ENCODE measurements around the gene ING2.
"Not testable (repeated sequence)": the region's sequence is repeated elsewhere in the genome, so short reads cannot be mapped to it uniquely, and the experiment has no call there.

The ING2 gene, protein sequence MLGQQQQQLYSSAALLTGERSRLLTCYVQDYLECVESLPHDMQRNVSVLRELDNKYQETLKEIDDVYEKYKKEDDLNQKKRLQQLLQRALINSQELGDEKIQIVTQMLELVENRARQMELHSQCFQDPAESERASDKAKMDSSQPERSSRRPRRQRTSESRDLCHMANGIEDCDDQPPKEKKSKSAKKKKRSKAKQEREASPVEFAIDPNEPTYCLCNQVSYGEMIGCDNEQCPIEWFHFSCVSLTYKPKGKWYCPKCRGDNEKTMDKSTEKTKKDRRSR

DNA sequence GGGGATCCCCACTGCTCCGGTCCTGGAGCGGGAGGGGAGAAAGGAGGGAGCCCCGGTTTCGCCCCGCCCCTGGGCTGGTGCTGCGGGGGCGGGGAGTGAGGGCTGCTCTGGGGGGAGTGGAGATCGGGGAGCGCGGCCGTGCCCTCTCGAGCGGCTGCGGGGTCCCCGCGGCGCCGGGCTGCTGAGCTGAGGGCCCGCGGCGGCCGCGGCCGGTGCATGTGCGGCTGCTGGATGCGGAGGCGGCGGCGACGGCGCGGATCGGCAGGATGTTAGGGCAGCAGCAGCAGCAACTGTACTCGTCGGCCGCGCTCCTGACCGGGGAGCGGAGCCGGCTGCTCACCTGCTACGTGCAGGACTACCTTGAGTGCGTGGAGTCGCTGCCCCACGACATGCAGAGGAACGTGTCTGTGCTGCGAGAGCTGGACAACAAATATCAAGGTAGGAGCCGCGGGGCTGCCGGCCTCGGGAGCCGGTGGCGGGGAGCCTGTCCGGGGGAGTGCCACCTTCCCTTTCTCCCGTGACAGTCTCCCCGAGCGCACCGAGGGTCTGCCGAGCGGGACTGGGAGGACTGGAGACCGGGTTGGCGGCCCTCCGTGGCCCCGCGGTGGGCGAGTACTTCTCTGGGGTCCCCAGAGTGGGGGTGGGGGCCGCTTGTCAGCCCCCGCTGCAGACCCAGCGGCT is at the start of gene ING2:
ING2 (plus strand) TSS at position 129 of the 681 bp plus-strand sequence; CDS start at position 267, 138 bp downstream.
- DNase-seq: no peak

DNA sequence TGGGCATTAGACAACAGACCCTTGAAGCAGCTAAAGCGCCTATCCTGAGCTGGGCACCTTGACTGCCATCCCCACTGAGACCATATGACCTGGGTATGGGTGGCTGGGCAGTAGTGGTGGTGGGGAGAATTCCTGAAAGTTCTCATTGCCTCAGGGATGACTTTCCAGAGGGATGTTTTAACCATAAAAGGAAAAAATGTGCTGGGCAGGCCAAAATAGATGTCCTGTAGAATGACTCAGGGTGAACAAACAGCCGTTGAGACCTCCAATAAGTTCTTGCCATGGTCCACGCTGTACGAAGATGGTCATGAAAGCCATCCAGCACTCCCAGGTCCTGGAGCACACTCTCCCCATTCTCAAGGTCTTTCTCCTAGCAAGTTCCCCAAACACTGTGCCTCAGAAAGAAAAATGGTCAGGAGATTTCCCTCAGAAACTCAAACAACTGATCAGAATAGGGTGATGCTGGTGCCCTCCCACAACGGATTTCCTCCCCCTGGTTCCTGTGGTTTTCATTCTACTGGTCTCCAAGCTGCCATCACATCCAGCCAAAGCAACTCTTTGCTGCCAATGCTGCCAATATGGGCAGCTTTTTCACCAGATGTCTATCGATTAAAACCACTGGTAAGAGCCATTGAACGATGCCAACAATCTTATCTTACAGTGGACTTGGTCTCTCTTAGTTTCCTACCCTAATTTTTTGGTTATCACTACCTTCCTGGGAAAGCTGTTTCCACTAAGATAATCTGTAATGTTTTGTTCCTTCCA is 49.2 kb upstream of the ING2 start:
- no peak for DNase-seq

DNA sequence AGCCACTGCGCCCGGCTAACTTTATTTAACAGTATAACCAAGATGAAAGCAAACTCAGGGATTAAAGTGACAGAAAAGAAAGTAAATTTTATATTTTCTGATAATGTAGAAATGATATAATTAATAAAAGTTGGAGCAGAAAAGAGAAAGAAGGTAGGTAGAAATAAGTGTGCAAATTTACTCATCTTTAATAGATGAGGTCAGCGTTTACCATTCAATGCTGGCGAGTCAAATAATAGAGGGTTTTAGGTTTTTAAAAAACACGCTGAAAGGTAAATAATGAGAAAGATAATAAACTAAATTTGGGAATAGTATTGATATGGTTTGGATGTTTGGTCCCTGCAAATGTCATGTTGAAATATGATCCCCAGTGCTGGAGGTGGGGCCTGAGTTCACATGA is 46.9 kb upstream of the ING2 start:
- DNase-seq: no peak

DNA sequence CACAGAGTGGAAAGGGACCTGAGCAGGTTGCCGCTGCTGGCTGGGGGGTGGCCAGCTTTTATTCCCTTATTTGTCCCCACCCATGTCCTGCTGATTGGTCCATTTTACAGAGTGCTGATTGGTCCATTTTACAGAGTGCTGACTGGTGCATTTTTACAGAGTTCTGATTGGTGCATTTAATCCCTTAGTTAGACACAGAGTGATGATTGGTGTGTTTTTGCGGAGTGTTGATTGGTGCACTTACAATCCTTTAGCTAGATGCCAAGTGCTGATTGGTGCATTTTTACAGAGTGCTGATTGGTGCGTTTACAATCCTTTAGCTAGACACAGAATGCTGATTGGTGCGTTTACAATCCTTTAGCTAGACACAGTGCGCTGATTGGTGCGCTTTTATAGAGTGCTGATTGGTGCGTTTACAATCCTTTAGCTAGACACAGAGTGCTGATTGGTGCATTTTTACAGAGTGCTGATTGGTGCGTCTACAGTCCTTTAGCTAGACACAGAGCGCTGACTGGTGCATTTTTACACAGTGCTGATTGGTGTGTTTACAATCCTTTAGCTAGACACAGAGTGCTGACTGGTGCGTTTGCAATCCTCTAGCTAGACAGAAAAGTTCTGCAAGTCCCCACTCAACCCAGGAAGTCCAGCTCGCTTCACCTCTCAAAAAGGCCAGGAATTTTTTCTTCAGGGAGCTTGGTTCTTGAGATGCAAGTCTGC is 40.8 kb upstream of the ING2 start:
- not testable (repeated sequence) for DNase-seq

DNA sequence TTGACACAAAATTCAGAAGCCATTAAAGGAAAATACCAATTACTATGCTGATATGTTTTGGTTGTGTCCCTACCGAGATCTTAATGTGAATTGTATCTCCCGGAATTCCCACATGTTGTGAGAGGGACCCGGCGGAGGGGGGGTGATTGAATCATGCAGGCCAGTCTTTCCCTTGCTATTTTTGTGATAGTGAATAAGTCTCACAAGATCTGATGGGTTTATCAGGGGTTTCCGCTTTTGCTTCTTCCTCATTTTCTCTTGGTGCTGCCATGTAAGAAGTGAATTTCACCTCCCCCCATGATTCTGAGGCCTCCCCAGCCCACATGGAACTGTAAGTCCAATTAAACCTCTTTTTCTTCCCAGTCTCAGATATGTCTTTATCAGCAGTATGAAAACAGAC is 39.0 kb upstream of the ING2 start:
- not testable (repeated sequence) for DNase-seq

DNA sequence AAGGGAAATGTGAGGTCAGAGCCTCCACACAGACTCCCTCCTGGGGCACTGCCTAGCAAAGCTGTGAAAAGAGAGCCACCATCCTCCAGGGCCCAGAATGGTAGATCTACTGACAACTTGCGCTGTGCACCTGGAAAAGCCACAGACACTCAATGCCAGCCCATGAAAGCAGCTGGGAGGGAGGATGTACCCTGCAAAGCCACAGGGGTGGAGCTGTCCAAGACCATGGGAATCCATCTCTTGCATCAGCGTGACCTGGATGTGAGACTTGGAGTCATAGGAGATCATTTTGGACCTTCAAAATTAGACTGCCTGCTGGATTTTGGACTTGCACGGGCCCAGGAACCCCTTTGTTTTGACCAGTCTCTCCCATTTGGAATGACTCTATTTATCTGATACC is 37.6 kb upstream of the ING2 start:
- no peak for DNase-seq

DNA sequence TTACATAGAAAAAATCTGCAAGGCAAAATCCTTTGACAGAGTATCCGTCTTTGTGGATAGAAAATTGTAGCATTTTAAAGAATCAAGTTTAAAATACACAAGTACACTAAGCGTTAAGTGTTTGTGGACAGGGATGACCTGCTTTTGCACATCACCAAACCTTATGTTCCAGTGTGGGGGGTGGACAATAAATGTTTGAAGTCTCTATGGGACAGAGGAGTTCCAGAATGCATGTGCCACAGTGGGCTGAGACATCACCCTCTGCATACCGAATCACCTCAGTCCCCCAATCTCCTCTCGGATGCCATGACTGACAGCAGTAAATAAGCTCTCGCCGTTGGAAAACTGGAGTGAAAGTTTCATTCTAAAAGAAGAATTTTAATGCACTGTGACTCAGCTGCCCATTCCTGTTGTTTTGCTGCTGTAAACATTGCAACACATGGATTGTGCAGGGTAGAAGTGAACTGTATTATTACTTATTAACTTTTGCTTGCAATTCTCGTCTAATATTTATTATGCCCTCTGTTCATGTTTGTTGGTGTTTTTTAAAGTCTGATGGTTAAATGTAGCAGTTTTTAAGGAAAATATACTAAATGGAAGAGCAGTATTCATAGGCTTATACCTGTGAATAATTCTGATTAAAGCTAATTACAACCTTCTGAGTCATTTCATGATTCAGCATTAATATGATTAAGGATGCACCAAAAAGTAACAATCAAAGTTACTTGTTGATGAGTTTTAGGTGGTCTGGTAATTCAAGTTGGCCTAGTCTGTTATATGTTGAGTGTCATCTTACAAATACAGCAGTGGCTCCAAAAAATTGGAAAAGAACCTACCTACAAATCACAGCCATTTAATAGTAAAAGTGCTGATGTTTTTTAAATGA is 36.4 kb upstream of the ING2 start:
- no peak for DNase-seq

DNA sequence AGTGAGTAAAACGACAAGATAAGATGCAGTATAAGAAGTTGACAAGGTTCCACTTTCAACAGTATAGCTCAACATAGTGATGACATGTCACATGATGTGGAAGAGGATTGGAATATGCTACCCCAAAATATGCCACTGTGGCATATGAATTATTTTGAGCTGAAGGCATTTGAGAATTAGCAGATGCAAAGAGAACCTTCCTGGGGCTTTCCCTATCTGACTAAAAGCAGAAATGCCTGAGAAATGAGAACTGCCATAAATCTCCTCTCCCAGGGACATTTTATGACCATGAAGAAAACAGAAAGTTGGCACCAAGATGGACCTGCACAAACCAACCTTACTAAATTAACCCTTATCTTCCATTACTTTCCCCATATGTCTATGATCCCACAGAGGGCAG is 35.6 kb upstream of the ING2 start:
- no peak for DNase-seq

DNA sequence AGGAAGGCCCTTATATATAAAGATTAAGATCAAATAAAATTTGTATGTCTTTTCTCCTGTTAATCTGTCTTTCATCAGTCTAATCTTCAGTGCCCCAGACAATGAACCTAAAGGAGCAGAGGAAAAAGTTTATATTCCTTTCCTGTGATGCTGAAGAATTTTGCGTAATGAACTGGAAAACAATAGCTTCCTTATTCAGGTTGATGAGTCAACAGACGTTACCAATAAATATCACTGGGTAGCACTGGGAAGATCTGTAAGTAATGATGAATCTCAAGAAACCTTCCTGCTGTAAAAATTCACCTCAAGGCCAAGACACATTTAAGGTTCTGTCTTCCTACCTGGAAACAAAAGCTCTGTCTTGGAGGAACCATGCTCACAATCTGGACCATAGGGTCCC is 34.9 kb upstream of the ING2 start:
- DNase-seq: no peak

DNA sequence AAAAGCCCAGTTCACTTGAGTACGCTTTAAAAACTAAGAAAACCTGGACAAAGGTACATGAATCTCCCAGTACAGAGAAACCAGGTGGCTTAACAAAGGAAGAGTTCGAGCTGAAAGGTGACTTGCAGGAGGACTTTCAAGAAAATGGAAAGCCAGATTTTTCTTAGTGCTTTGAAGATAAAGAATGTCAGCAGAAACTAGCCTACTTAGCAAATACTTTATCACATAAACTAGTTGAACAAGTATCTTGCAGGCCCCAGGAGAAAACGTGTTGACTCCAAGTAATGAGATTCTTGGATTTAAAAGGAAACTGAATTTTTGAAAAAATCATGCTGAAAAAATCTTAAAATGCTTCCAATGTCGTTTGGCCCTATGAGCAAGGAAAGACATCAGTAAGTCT is 34.0 kb upstream of the ING2 start:
- no peak for DNase-seq

DNA sequence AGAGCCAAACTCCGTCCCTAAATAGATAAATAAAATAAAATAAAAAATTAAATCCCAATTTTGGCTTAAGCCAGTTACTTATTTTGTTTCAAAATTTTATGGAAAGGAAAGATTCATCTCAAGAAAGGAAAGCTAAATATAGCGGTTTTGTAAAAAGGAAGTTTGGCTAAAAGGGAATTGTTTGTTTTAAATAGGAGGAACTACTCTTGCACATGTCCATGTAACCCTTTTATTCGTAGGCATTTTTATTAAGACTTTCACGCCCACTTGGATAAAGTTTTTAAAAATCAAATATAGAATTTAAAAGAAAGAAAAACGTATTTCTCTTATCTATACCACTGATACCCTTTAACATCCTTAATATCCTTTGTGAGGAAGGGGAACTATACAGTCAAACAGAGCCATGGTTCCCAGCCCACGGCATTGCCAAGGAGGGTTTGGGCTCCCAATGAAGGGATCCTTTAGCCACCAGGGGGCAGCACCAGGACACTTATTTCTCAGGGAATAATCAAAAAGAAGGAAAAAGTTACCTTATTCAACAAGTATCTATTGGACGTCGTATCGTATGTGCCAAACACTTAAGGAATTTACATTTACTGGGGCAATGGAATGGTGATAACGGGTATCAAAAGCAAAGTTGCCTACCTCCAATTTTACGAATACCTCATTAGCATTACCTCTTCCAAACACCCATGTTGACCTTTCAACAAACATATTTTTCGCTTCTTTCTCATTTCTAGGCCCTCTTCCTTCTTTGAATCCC is 32.7 kb upstream of the ING2 start:
- no peak for DNase-seq

DNA sequence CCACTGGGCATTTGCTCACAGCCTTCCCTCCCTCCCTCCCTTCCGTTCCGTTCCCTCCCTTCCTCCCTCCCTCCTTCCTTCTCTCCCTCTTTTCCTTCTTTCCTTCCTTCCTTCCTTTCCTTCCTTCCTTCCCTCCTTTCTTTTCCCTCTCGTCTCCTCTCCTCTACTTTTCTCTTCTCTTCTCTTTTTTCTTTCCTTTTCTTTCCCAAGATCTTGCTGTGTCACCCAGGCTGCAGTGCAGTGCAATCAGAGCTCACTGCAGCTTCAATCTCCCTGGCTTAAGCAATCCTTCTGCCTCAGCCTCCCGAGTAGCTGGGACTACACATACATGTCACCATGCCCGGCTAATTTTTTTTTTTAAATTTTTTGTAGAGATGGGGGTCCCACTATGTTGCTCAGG is 26.7 kb upstream of the ING2 start:
- DNase-seq: no peak

DNA sequence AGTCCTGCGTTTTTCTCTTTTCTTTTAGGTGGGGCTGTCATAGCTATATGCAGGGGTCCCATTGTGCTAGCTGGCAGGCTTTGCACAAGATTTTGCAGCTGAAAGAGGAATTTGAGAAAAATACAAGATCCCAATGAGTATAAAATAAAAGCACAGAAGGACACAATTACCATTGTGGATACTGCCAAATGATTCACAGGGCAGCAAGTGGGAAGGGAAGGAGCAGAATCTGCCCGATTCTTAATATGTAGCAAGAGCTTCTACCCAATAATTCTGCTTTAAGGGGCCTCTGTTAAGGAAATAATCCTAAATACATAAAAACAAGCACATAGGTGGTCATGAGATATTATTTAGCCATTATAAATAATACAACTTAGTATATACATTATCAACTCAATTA is 25.9 kb upstream of the ING2 start:
- no peak for DNase-seq

DNA sequence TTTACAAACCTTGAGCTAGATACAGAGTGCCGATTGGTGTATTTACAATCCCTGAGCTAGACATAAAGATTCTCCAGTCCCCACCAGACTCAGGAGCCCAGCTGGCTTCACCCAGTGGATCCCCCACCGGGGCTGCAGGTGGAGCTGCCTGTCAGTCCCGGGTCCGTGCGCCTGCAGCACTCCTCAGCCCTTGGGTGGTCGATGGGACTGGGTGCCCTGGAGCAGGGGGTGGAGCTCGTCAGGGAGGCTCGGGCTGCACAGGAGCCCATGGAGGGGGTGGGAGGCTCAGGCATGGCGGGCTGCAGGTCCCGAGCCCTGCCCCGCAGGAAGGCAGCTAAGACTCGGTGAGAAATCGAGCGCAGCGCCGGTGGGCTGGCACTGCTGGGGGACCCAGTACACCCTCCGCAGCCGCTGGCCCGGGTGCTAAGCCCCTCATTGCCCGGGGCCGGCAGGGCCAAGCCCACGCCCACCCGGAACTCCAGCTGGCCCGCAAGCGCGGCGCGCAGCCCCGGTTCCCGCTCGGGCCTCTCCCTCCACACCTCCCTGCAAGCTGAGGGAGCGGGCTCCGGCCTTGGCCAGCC is 22.3 kb upstream of the ING2 start:
- DNase-seq: not testable (repeated sequence)

DNA sequence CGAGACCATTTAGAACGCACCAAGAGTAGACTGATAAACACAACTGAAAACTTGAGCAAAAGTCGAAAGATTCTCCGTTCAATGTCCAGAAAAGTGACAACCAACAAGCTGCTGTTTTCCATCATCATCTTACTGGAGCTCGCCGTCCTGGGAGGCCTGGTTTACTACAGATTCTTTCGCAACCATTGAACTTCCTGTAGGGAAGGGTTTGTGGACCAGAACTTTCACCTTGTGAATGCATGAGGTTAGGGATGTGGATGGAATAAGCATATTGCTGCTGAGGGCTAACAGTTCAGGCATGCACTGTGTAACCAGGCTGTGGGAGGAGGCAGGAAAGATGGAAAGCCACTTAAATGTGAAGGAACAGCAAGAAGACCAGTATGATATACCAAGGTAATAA is 20.9 kb upstream of the ING2 start:
- DNase-seq: no peak

DNA sequence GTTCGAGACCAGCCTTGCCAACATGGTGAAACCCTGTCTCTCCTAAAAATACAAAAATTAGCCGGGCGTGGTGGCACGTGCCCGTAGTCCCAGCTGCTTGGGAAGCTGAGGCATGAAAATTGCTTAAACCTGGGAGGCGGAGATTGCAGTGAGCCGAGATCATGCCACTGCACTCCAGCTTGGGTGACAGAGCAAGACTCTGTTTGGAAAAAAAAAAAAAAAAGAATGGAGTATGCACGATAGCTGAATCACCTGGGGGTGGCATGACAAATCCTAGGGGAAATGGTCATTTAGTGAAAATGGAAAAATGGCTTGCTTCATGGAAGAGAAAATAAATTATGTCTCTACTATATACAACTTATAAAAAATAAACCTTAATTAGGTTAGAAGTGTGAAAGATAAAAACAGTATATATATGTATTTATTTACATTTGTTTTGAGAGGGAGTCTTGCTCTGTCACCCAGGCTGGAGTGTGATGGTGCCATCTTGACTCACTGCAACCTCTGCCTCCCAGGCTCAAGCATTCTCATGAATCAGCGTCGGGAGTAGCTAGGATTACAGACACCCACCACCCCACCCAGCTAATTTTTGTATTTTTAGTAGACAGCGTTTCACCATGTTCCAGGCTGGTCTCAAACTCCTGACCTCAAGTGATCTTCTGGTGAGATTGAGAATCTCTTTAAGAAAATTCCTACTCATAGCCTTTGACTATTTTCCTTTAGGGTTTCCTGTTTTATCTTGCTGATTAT is 19.3 kb upstream of the ING2 start:
- DNase-seq: no peak

DNA sequence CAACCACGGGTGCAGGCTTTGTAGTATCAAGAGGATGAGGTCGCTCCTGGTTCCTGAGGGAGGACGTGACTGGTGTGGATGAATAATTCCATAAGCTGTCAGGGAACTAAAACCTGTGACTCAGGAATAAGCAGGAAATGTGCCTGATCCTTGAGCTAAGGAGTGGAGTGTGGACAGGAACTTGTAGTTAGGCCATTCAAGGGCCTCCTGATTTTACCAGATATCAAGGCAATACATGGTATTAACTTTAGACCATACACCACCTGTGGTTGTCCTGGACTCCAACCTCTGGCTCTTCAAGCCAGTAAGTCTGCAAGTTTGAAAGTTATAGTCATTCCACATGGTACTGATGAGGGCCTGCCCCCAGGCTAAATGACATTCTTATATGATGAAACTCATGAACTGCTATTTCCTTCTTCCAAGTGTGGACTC is 12.1 kb upstream of the ING2 start:
- no peak for DNase-seq

DNA sequence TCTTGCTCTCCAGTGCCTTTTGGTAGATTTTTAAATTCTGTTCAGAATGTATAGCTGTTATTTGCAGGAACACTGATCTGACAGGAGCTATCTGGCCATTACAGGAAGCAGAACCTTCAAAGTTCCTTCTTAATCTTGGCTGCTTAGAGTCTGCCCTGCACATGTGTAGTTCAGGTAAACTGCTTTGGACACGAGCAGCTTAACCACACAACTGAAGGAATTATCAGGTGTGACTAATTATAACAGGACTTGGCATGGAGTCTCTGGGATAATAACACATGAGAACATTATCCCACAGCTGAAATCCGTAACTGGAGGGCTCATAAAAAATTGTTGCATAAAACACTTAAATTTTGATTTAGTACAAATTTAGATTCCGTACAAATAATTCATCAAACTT is 11.6 kb upstream of the ING2 start:
- no peak for DNase-seq

DNA sequence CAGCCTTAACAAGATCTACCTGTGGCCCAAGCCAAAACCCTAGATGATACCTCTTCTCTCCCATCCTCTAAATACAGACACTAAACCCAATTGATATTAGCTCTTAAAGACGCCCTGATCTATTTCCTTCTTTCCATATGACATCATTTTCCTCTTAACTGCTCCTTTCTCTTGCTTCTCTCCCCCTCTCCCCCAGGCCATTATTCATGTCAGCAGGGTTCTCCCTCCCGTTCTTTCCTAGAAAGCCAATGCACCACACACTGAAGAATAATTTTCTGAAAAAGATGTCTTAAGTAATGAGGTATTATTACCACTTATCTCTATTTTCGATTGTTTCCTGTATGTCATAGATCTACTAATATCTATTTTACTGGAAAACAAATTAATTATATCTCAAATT is 9.7 kb upstream of the ING2 start:
- no peak for DNase-seq

DNA sequence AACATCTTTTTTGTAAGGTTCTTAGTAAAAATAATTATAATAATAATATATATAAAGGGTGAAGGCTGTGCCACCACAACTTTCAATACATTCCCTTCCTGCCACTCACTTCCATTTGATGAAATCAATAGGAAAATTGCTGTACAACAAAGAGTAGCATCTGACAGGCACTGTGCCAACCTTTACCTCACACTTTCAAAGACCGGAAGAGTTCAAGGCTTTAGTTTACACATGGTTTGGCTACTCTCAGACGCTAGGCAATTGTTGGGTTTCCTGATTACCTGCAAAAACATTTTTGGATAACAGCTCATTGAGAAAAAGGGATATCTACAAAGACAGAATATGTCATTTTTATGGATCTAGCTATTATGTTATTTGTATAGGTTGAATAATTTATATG is 5.5 kb upstream of the ING2 start:
- no peak for DNase-seq
